Stimulated activated CD4-positive, alpha-beta T cell treated with anti-CD3 and anti-CD28 coated beads, Interleukin-4, amount 100 ng/mL, for 1 hour (primary cell): ENCODE results near the gene CD86.

Experiments
- DNase-seq: peaks from one replicate; pipeline ENCODE4 v3.0.0-alpha.2; 2020

CD86 gene

DNA sequence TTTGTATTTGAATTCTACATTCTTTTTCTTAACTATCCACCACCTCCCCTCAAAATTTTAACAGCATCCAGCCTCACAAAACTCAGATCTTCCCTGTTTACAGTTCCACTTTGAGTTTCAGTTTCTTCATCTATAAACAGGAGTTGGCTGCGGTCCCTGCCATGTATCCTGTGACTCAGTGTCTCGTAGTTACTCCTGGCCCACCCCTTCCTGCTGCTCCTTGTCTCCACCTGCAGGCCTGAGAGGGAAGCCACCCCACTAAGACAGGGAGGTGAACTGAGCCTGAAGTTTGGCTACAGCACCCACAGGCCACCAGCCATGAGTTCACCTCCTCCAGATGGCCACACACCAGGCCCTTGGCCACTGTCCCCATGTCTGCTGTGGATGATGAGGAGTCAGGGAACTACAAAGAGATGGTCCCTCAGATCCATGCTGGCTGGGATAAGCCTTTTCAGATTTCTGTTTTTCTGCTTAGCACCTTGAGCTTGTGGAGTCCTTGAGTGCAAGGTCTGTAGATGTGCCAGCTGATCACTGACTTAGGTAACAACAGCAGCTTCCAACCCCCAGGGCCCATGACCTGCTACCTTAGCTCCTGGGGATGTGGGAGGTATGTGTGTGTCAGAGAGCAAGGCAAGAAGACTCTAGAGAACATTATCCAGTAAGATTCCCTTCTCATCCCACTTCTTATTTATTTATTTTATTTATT is 37.5 kb downstream of the CD86 start:
- DNase-seq, result peak; percentile 37

DNA sequence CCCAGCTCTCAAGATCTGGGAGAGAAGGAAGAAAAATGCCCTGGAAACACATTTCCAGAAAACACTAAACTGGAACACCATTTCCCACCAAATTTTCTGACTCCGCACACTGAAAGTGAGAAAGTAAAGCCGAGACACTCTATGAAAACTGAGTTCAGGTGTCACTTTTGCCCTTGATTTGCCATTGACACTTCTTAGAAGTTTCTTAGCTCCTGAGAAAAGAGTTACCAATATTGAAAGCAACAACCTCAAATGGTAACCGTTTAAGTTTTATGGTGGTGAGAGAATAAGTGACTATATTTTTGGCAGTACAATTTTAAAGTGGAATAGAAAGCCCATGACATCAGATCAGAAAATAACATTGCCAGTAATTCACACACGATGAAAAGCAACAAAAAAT is 39.0 kb downstream of the CD86 start:
- no peak for DNase-seq

DNA sequence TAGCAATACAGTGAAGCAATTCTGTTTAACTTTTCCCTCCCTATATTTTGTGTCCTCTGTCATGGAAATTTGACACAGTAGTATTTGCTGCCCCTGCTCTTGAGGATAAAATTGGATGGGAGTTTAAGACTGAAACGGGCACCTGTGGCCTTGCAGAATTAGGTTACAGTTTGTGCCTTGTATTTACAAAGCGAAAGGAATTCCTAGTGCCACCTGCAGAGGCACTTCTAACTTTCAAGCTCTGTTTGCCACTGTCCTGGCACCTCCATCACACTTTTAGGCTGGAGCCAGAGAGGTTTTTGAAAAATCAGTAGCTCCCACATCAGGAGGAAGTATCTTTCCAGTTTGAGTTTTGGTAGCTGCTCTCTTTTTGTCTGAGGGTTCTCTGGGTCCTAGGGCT is 39.5 kb downstream of the CD86 start:
- no peak for DNase-seq

DNA sequence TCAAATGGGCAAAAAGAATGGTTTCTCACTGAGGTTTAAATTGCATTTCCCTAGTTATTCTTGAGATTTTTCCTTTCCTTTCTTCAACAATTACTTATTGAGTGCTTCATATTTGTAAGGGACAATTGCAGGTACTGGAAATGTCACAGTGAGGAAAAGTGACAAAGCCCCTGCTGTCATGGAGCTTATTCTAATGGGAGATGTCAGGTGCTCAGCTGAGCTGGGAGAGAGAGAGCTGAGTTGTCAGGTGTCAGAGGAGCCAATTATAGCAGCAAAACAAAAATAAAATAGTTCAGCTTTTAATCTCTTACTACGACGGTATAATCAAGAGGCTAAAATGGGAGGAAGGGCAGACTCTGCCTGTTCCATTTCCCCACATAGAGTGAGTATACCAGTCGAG is 42.0 kb downstream of the CD86 start:
- DNase-seq, result no peak

DNA sequence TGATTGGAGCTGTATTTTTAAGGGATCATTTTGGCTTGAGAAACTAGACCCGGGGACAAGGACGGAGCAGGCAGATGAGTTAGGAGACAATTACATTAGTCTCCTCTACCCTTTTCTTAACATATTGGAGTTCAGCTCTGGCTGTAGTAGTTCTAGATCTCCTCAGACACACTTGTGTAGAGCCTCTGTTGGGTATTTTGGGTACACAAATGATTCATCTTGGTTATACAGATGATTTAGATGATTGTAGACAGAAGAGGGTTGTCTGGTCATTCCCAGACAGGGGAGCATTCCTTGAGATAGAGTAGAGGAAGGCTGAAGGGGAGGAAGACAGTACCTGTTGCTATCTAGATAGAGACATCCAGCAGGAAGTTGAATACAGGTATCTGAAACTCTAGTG is 43.4 kb downstream of the CD86 start:
- no peak for DNase-seq

DNA sequence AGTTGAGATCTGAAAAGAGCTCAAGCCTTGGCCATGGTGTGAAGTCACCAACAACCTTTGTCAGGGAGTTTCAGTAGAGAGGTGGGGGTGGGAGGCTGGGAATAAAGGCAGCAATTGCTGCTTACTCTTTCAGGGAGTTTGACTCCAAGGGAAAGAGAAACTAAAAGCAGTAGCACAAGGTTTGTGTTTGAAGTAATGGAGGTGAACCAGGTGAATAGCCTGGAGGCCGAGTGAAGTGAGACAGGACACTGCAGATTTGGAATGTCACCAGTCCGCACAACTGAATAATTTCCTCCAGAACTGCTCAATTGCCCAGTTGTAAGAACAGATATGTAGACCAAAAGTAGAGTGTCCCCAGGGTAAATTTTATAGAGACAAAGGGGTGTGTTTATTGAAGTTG is 44.1 kb downstream of the CD86 start:
- DNase-seq, result no peak

GRCh38 chr3:122100083-122100482 is 44.9 kb downstream of the CD86 start:
- DNase-seq, result no peak

GRCh38 chr3:122100591-122101463 is 45.7 kb downstream of the CD86 start:
- no peak for DNase-seq

DNA sequence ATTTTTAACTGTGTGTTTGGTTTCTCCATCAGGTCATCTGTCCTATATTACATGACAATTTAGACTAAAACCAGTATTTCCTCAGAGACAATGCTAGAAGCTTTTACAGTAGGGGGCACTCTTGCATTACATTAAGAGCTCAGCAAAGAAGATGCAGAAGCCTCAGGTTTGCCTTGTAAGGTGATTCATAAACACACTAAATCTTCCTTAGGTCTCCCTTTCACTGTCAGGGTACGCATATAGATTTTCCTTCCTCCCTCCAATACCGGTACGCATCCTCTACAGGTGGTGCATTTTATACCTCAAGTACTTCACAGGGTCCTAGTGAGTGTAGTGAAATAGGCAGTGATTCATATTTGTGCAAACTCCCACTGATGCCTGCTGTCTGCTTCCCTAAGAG is 46.5 kb downstream of the CD86 start:
- no peak for DNase-seq

GRCh38 chr3:122102191-122102935 is 47.2 kb downstream of the CD86 start:
- peak; percentile 12 for DNase-seq

- no peak for DNase-seq
Observed at GRCh38 chr3:122103821-122104514, 48.8 kb downstream of the CD86 start.

GRCh38 chr3:122104515-122105194 is 49.5 kb downstream of the CD86 start:
- DNase-seq, result no peak

DNA sequence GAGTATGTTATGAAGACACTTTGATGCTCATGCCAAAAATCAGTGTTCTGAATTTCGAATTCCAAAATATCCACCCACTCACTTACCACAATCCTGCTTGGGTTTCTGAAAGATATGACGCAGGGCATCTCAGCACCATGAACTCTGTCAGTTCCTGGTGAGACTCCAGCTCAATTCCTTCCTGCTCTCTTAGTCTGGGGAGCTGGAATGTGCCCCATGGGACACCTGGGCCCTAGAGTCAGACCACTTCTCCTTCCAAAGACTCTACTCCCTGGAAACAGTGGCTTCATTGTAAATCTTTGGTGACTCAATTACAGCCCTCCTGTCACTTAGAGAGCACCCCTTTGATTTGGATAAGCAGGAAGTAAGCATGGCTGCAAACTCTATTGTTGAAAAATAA is 50.5 kb downstream of the CD86 start:
- no peak for DNase-seq

DNA sequence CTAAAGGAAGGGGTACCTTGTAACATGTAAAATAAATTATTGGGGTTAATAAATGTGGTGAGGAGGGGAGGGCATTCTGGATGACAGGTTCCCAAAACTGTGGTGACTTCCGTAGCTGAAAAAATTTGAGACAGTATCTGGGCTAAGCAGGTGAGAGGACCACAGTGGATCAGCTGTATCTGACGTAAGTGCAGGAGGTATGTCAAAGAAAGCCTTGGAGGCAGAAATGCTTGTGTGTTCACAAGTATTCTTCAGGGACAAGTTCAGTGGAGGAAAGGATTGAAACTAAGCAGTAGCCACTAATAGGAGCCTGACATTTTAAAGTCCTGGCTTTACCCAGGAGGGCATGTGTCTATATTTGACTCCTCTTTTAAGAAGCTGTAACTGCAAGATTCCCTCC is 52.0 kb downstream of the CD86 start:
- no peak for DNase-seq

GRCh38 chr3:122111974-122112373 is 56.8 kb downstream of the CD86 start:
- no peak for DNase-seq

DNA sequence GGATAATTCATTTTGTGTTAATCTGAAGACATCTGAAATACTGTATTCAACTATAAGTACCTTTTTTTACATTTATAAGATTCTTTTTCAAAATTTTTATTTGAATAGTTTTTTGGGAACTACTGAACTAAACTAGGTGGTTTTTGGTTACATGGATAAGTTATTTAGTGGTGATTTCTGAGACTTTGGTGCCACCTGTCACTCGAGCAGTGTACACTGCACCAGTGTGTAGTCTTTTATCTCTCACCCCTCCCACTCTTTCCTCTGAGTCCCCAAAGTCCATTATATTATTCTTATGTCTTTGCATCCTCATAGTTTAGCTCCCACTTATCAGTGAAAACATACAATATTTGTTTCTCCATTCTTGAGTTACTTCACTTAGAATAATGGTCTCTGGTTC is 57.6 kb downstream of the CD86 start:
- DNase-seq, result no peak

DNA sequence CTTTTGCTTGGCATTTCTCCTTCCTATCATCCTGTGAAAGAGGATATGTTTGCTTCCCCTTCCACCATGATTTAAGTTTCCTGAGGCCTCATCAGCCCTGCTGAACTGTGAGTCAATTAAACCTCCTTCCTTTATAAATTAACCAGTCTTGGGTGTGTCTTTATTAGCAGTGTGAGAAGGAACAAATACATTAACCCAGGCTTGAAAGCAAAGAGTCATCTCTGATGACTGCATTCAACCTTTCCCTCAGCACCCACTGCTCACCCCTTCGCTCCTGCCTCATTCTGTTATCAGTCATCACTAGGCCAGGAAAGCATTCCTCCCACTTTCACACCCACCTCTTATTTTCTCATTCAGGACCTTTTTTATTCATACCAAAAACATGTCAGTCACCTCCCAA is 68.7 kb downstream of the CD86 start:
- DNase-seq, result no peak

DNA sequence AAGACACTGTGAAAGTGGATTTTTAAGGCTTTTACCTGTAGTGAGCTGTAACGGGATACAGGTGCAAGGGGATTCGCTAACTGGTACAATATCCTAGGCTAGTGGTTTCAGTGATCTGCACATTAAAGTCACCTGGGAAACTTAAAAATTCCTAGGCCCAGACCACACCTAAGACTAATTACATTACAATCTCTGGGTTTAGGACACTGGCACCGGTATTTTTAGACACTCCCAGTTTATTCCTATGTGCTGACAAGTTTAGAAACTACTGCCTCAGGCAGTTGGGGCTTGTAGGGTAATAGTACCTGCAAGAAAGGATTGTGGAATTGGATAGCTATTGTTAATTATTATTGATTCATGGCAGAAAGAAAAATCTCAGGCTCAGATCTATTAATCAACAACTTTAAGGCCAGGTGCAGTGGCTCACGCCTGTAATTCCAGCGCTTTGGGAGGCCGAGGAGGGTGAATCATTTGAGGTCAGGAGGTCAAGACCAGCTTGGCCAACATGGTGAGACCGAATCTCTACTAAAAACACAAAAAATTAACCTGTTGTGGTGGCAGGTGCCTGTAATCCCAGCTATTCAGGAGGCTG is 77.9 kb downstream of the CD86 start:
- DNase-seq, result no peak

- peak; percentile 30 for DNase-seq
Observed at GRCh38 chr3:122146466-122146865, 91.3 kb downstream of the CD86 start.

- DNase-seq, result no peak
Observed at GRCh38 chr3:122148941-122149627, 93.9 kb downstream of the CD86 start.

- no peak for DNase-seq
Observed at GRCh38 chr3:122151480-122151879, 96.3 kb downstream of the CD86 start.
